Nephron (organoid): ENCODE results near the gene AMPH.
A peak's percentile ranks its signal among the peaks of the same experiment; 100 is the strongest.

Experiments used
- H3K27ac Mint-ChIP-seq, 3 experiments: 2 replicates each; pipeline ENCODE4 v1.8.0; 2020; ENCODE audit warnings: mixed read lengths in 3 of 3, mild to moderate bottlenecking in 2 of 3, moderate library complexity in 1 of 3
- H3K27me3 Mint-ChIP-seq: 2 replicates; pipeline ENCODE4 v1.8.0; 2021; ENCODE audit warnings: low read depth, mild to moderate bottlenecking, moderate library complexity, mixed read lengths
- H3K36me3 Mint-ChIP-seq: 2 replicates; pipeline ENCODE4 v1.8.0; 2020; ENCODE audit warnings: low read depth, mixed read lengths
- H3K4me1 Mint-ChIP-seq: 2 replicates; pipeline ENCODE4 v1.8.0; 2020; ENCODE audit warnings: mixed read lengths
- H3K4me3 Mint-ChIP-seq, 3 experiments: 2 replicates each; pipeline ENCODE4 v1.8.0; 2020; ENCODE audit warnings: mild to moderate bottlenecking in 3 of 3, mixed read lengths in 3 of 3, moderate library complexity in 2 of 3
- H3K9me3 Mint-ChIP-seq: 2 replicates; pipeline ENCODE4 v1.8.0; 2020; ENCODE audit warnings: mixed read lengths
- CTCF ChIP-seq, 3 experiments: fragments of 200-600 bp; sonication (generic); IDR thresholded peaks; one replicate each; pipeline ENCODE4 v1.5.0; 2021; ENCODE audit warnings: antibody characterized with exemption in 3 of 3; ENCODE audit not compliant: unreplicated experiment in 3 of 3

AMPH gene

DNA sequence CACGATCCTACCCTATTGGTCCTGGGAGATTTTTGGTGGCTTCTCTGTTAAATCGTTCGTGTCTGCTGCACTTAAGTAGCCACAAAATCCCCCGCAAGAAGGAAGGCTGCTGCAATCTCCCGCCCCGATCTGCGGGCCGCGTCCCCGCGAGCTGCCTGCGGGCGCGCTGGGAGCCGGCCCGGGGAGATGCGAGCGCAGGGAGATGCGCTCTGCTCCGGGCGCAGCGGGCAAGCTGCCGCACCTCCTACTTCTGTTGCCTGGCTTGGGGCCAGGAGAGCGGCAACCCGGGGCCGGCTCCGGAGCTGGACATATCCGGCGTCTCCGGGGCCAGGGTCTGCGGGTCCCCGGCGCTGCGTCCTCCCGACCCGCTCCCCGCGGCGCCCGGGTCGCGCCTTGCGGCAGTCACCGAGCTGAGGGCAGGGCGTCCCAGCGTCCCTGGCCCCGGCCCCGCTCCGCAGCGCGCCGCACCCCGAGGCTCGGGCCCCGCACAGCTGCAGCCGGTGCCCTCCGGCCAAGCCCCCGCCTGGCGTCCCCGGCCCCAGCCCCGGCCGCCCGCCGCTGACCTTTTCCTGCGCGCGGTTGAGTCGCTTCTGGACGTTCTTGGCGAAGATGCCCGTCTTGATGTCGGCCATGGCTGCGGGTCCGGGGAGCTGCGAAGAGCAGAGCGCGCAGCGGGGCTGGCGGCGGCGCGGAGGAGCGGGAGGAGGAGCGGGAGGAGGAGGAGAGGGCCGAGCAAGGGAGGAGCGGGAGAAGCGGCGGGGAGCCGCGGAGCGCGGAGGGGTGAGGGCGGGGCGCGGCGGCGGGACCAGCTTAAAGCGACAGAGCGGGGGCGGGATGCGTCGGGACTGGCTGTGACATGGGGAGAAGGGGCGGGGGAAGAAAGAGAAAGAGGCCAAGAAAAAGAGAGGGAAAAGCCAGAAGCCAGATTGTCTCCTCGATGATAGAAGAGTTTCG is at the start of gene AMPH:
AMPH (minus strand) TSS at position 654 of the 954 bp plus-strand sequence; CDS start at position 632, 22 bp downstream.
- Mint-ChIP-seq H3K27ac (peak within 1 kb of the TSS; percentile 6 to 67 (median 61)), H3K4me1 (peaks cover 25% of the 10 kb centered on the region)

GRCh38 chr7:38679419-38679818 is 48.2 kb upstream of the AMPH start:
- Mint-ChIP-seq H3K9me3 (peaks cover 3% of the 10 kb centered on the region), H3K27me3 (no peaks in the 10 kb centered on the region), H3K36me3 (no peaks in the 10 kb centered on the region), H3K27ac (no peak overlapping the region), H3K4me1 (peaks cover 23% of the 10 kb centered on the region), H3K4me3 (no peak overlapping the region)
- TF ChIP-seq CTCF (IDR thresholded peaks at IDR 0.05; ENCODE audit: unreplicated experiment in 3 of 3) = no peak

More for the DNA sequence above, at the start of gene AMPH:
- TF ChIP-seq CTCF (IDR thresholded peaks at IDR 0.05; ENCODE audit: unreplicated experiment in 3 of 3) = no peak
- Mint-ChIP-seq H3K36me3 (no peaks in the 10 kb centered on the region), H3K27me3 (peaks cover 37% of the 10 kb centered on the region), H3K9me3 (peaks cover 2% of the 10 kb centered on the region), H3K4me3 (peak within 1 kb of the TSS; percentile 82 to 90 (median 85))

GRCh38 chr7:38678698-38679054 is 47.5 kb upstream of the AMPH start:
- TF ChIP-seq CTCF (IDR thresholded peaks at IDR 0.05; ENCODE audit: unreplicated experiment in 3 of 3) = no peak
- H3K36me3 Mint-ChIP-seq = no peaks in the 10 kb centered on the region
- no peaks in the 10 kb centered on the region for H3K27me3 Mint-ChIP-seq
- H3K4me1 Mint-ChIP-seq = peaks cover 23% of the 10 kb centered on the region
- H3K27ac Mint-ChIP-seq = no peak overlapping the region
- H3K9me3 Mint-ChIP-seq = peaks cover 3% of the 10 kb centered on the region
- H3K4me3 Mint-ChIP-seq = no peak overlapping the region

GRCh38 chr7:38677981-38678697 is 47.0 kb upstream of the AMPH start:
- peaks cover 21% of the 10 kb centered on the region for H3K4me1 Mint-ChIP-seq
- no peaks in the 10 kb centered on the region for H3K27me3 Mint-ChIP-seq
- H3K27ac Mint-ChIP-seq = no peak overlapping the region
- peaks cover 3% of the 10 kb centered on the region for H3K9me3 Mint-ChIP-seq
- no peaks in the 10 kb centered on the region for H3K36me3 Mint-ChIP-seq
- TF ChIP-seq CTCF (IDR thresholded peaks at IDR 0.05; ENCODE audit: unreplicated experiment in 3 of 3) = no peak
- H3K4me3 Mint-ChIP-seq = no peak overlapping the region

- no peak overlapping the region for H3K4me3 Mint-ChIP-seq
- peaks cover 3% of the 10 kb centered on the region for H3K9me3 Mint-ChIP-seq
- H3K27me3 Mint-ChIP-seq = peaks cover 11% of the 10 kb centered on the region
- no peaks in the 10 kb centered on the region for H3K36me3 Mint-ChIP-seq
- TF ChIP-seq CTCF (IDR thresholded peaks at IDR 0.05; ENCODE audit: unreplicated experiment in 3 of 3) = no peak
- no peaks in the 10 kb centered on the region for H3K4me1 Mint-ChIP-seq
- no peak overlapping the region for H3K27ac Mint-ChIP-seq
Measured at GRCh38 chr7:38675494-38676106, 44.4 kb upstream of the AMPH start.
